GM12873 (cell line): ENCODE results near the gene MC2R.

Experiments
- CTCF ChIP-seq: IDR thresholded peaks from 2 replicates; pipeline ENCODE4 v1.5.1; 2012; ENCODE audit warnings: low read depth, mild to moderate bottlenecking, moderate library complexity, low read length, control low read depth; ENCODE audit not compliant: insufficient read depth; ENCODE audit errors: missing control alignments

Gene MC2R

GRCh38 chr18:13914170-13914569 is 1.2 kb downstream of the MC2R start:
- no peak for TF ChIP-seq CTCF

GRCh38 chr18:13913205-13913604 is 2.1 kb downstream of the MC2R start:
- no peak for TF ChIP-seq CTCF

GRCh38 chr18:13912601-13913000 is 2.7 kb downstream of the MC2R start:
- TF ChIP-seq CTCF, result no peak

- no peak for TF ChIP-seq CTCF
Observed at GRCh38 chr18:13910986-13911385, 4.3 kb downstream of the MC2R start.

- no peak for TF ChIP-seq CTCF
Observed at GRCh38 chr18:13910501-13910900, 4.8 kb downstream of the MC2R start.

- TF ChIP-seq CTCF, result peak; percentile 10
Observed at GRCh38 chr18:13909141-13909940, 6.0 kb downstream of the MC2R start.

- no peak for TF ChIP-seq CTCF
Observed at GRCh38 chr18:13900633-13901032, 14.7 kb downstream of the MC2R start.
